HepG2 (cell line): Measurements from ENCODE around the gene INO80E. TPM values are rescaled to one million over a fixed set of nuclear protein-coding genes. Genes with fewer than 3 reads are reported as not detected.

Source experiments
- JDP2 ChIP-seq: sonication (generic); formaldehyde crosslinking; IDR thresholded peaks from 2 replicates; pipeline ENCODE4 v1.8.1; 2022; ENCODE audit warnings: missing genetic modification reagents, borderline replicate concordance
- NR2F2 ChIP-seq: IDR thresholded peaks from 2 replicates; pipeline ENCODE4 v1.6.1; 2012; ENCODE audit warnings: low read depth, inconsistent platforms, borderline replicate concordance
- PITX1 ChIP-seq: sonication (generic); formaldehyde crosslinking; IDR thresholded peaks from 2 replicates; pipeline ENCODE4 v1.5.1; 2020; ENCODE audit warnings: mild to moderate bottlenecking, missing genetic modification reagents
- XRCC5 ChIP-seq: fragments of 200-400 bp; formaldehyde crosslinking; optimal IDR thresholded peaks from 2 replicates; pipeline ENCODE3; 2017; ENCODE audit warnings: mild to moderate bottlenecking, low read length
- ZFP1 ChIP-seq: IDR thresholded peaks from 2 replicates; pipeline ENCODE4 v1.6.1; 2016
- ZMAT3 ChIP-seq: sonication (generic); formaldehyde crosslinking; conservative IDR thresholded peaks from 2 replicates; pipeline ENCODE4 v1.7.0; 2021; ENCODE audit warnings: missing genetic modification reagents
- ZNF256 ChIP-seq: sonication (generic); formaldehyde crosslinking; conservative IDR thresholded peaks from 2 replicates; pipeline ENCODE4 v1.4.0; 2020; ENCODE audit warnings: missing genetic modification reagents
- ZNF292 ChIP-seq: sonication (generic); formaldehyde crosslinking; IDR thresholded peaks from 2 replicates; pipeline ENCODE4 v1.8.1; 2022; ENCODE audit warnings: mild to moderate bottlenecking, low read depth, missing genetic modification reagents, borderline replicate concordance
- ZNF33B ChIP-seq: sonication (generic); formaldehyde crosslinking; IDR thresholded peaks from 2 replicates; pipeline ENCODE4 v1.5.1; 2020; ENCODE audit warnings: mild to moderate bottlenecking, missing genetic modification reagents
- polyA plus RNA-seq, 8 experiments: library from polyadenylated mRNA; depleted of rRNA in 3 of 8; stranded (reverse) in 7 of 8; unstranded in 1 of 8; fragments of >200 nt; fragmentation: Illumina TruSeq in 4 of 8; extraction: Trizol in 4 of 8; gene quantifications; 2 replicates each; pipeline versions ENCODE4 v1.2.1 to v1.2.3, GENCODE V29; 2011 to 2016; ENCODE audit warnings: low read depth in 4 of 8, missing spikeins in 1 of 8, mixed read lengths in 1 of 8; ENCODE audit not compliant: insufficient read depth in 1 of 8
- total RNA-seq, 5 experiments: library from RNA; depleted of rRNA; stranded (reverse); fragments of >200 nt; fragmentation: Illumina TruSeq; extraction: Trizol; gene quantifications; 2 replicates each; pipeline ENCODE4 v1.2.3, GENCODE V29; 2016; ENCODE audit warnings: low read depth in 1 of 5
- TF ChIP-seq, protein P1 (sequence below): sonication (generic); formaldehyde crosslinking; IDR thresholded peaks from 2 replicates; pipeline ENCODE4 v1.8.1; 2023; ENCODE audit warnings: mild to moderate bottlenecking, missing genetic modification reagents
- TF ChIP-seq, protein P2 (sequence below): sonication (generic); formaldehyde crosslinking; IDR thresholded peaks from 2 replicates; pipeline ENCODE4 v1.5.1; 2020; ENCODE audit warnings: missing genetic modification reagents, mild to moderate bottlenecking, borderline replicate concordance
- TF ChIP-seq, protein P3 (sequence below): IDR thresholded peaks from 2 replicates; pipeline ENCODE4 v1.6.1; 2016; ENCODE audit warnings: low read depth, borderline replicate concordance
- TF ChIP-seq, protein P4 (sequence below): sonication (generic); formaldehyde crosslinking; IDR thresholded peaks from 2 replicates; pipeline ENCODE4 v1.4.0; 2020; ENCODE audit warnings: missing genetic modification reagents
- TF ChIP-seq, protein P5 (sequence below), 2 experiments: fragments of 450-650 bp in 1 of 2; sonication (generic) in 1 of 2; formaldehyde crosslinking in 1 of 2; IDR thresholded peaks; 2 replicates each; pipeline versions ENCODE4 v1.6.1 to v1.8.0; 2016 to 2022; ENCODE audit warnings: antibody characterized with exemption in 1 of 2, mild to moderate bottlenecking in 1 of 2, missing genetic modification reagents in 1 of 2

The INO80E gene
- total and polyA plus RNA-seq, 2 of the 13 experiments (the other 11 are each of a cell fraction or from before 2014, with no cell fraction given), result 25.8 to 45.6 TPM

DNA sequence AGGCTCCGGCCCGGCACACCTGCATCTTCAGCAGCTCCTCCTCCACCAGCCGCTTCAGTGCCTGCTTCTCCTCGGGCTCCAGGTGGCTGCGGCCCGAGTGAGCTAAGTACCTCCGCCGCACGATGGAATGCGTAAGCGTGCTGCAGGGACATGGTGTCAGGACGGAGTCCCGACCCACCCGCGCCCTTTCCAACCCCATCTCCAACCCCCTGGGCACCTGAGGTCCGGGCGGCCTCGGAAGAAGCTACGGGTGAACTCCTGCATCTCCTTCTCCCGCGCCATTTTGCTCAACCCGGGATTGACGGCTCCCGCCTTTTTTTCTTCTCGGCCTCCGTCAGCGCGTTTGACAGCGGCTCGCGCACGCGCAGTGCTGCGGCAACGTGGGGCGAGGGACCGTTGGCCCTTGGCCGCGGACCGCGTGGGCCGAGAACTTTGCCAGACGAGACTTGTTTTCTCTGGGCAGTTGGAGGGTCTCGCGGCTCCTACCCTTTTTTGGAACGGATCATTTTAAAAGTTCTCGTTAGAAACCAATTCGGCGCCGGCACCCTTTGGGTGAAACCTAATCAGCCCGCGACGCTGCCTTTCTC lies 624 bp upstream of the INO80E start, which contains the start of gene HIRIP3 (continued):
- TF ChIP-seq ZNF292 (CRISPR knock-in tag) (no peak), XRCC5 (no peak), NR2F2 (0 out of 2 replicates have a peak, but pooled peaks have one; percentile 12), ZFP1 (CRISPR knock-in tag) (no peak), ZNF33B (0 out of 2 replicates have a peak, but pooled peaks have one; percentile 23), ZMAT3 (0 out of 2 replicates have a peak, but pooled peaks have one; percentile 1), ZNF256 (peak; percentile 90), JDP2 (no peak), PITX1 (CRISPR knock-in tag) (peak; percentile 36)
- TF ChIP-seq, protein P1, sequence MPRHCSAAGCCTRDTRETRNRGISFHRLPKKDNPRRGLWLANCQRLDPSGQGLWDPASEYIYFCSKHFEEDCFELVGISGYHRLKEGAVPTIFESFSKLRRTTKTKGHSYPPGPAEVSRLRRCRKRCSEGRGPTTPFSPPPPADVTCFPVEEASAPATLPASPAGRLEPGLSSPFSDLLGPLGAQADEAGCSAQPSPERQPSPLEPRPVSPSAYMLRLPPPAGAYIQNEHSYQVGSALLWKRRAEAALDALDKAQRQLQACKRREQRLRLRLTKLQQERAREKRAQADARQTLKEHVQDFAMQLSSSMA (CRISPR knock-in tag), result no peak
- TF ChIP-seq, protein P2, sequence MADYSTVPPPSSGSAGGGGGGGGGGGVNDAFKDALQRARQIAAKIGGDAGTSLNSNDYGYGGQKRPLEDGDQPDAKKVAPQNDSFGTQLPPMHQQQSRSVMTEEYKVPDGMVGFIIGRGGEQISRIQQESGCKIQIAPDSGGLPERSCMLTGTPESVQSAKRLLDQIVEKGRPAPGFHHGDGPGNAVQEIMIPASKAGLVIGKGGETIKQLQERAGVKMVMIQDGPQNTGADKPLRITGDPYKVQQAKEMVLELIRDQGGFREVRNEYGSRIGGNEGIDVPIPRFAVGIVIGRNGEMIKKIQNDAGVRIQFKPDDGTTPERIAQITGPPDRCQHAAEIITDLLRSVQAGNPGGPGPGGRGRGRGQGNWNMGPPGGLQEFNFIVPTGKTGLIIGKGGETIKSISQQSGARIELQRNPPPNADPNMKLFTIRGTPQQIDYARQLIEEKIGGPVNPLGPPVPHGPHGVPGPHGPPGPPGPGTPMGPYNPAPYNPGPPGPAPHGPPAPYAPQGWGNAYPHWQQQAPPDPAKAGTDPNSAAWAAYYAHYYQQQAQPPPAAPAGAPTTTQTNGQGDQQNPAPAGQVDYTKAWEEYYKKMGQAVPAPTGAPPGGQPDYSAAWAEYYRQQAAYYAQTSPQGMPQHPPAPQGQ, result no peak; the same call in 1 of the 2 replicates
- TF ChIP-seq, protein P3, sequence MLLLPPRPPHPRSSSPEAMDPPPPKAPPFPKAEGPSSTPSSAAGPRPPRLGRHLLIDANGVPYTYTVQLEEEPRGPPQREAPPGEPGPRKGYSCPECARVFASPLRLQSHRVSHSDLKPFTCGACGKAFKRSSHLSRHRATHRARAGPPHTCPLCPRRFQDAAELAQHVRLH (CRISPR knock-in tag), result no peak
- TF ChIP-seq, protein P4, sequence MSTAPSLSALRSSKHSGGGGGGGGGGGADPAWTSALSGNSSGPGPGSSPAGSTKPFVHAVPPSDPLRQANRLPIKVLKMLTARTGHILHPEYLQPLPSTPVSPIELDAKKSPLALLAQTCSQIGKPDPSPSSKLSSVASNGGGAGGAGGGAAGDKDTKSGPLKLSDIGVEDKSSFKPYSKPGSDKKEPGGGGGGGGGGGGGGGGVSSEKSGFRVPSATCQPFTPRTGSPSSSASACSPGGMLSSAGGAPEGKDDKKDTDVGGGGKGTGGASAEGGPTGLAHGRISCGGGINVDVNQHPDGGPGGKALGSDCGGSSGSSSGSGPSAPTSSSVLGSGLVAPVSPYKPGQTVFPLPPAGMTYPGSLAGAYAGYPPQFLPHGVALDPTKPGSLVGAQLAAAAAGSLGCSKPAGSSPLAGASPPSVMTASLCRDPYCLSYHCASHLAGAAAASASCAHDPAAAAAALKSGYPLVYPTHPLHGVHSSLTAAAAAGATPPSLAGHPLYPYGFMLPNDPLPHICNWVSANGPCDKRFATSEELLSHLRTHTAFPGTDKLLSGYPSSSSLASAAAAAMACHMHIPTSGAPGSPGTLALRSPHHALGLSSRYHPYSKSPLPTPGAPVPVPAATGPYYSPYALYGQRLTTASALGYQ, result peak; percentile 34; the same call in 1 of the 2 replicates
- TF ChIP-seq, protein P5, sequence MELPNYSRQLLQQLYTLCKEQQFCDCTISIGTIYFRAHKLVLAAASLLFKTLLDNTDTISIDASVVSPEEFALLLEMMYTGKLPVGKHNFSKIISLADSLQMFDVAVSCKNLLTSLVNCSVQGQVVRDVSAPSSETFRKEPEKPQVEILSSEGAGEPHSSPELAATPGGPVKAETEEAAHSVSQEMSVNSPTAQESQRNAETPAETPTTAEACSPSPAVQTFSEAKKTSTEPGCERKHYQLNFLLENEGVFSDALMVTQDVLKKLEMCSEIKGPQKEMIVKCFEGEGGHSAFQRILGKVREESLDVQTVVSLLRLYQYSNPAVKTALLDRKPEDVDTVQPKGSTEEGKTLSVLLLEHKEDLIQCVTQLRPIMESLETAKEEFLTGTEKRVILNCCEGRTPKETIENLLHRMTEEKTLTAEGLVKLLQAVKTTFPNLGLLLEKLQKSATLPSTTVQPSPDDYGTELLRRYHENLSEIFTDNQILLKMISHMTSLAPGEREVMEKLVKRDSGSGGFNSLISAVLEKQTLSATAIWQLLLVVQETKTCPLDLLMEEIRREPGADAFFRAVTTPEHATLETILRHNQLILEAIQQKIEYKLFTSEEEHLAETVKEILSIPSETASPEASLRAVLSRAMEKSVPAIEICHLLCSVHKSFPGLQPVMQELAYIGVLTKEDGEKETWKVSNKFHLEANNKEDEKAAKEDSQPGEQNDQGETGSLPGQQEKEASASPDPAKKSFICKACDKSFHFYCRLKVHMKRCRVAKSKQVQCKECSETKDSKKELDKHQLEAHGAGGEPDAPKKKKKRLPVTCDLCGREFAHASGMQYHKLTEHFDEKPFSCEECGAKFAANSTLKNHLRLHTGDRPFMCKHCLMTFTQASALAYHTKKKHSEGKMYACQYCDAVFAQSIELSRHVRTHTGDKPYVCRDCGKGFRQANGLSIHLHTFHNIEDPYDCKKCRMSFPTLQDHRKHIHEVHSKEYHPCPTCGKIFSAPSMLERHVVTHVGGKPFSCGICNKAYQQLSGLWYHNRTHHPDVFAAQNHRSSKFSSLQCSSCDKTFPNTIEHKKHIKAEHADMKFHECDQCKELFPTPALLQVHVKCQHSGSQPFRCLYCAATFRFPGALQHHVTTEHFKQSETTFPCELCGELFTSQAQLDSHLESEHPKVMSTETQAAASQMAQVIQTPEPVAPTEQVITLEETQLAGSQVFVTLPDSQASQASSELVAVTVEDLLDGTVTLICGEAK (IDR thresholded peaks at IDR 0.05), result no peak
- TF ChIP-seq, protein P5 (CRISPR knock-in tag; IDR thresholded peaks at IDR 0.05), result peak; percentile 15; the same call in 1 of the 2 replicates
